Fibroblast of villous mesenchyme (primary cell): ENCODE results near the gene ATP11C. TPM values are rescaled to one million over a fixed set of nuclear protein-coding genes. Genes with fewer than 3 reads are reported as not detected.
"Not testable (repeated sequence)": the region's sequence is repeated elsewhere in the genome, so short reads cannot be mapped to it uniquely, and the experiment has no call there.

Source experiments
- DNase-seq: peaks from one replicate; pipeline ENCODE4 v3.0.0-alpha.2; 2010; ENCODE audit warnings: low read depth
- H3K4me3 ChIP-seq: 2 replicates; pipeline ENCODE4 v1.5.1; 2011; ENCODE audit warnings: low read depth, mild to moderate bottlenecking, low read length
- small RNA-seq: library from RNA; depleted of rRNA; stranded (forward); fragments of <200 nt; gene quantifications from one replicate; pipeline ENCODE3, GENCODE V24; 2012
- total RNA-seq: library from RNA; depleted of rRNA; stranded (reverse); fragments of >200 nt; gene quantifications from 2 replicates; pipeline ENCODE4 v1.2.3, GENCODE V29; 2012
- TF ChIP-seq, protein P1 (sequence below): IDR thresholded peaks from 2 replicates; pipeline ENCODE4 v1.5.1; 2012; ENCODE audit warnings: low read depth, mild to moderate bottlenecking, low read length; ENCODE audit not compliant: insufficient read depth

ATP11C gene
- total RNA-seq, 1 donor: 81.6 TPM

DNA sequence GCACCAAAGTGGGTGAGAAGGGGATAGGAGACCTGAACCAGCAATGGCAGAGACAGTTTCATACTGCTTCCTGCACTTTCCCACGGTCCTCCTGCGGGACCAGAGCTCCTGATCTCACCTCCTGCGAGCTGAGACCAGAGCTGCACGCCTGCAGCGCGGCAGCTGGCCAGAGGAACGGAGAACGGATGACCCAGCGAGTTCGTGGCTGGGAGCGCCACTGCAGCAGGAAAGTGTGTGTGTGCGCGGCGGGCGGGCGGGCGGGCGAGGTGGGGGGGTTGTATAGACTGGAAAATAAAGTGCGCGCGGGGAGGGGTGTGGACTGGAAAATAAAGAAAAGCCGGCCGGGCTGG, 241.4 kb downstream of the ATP11C start:
- TF ChIP-seq, protein P1, sequence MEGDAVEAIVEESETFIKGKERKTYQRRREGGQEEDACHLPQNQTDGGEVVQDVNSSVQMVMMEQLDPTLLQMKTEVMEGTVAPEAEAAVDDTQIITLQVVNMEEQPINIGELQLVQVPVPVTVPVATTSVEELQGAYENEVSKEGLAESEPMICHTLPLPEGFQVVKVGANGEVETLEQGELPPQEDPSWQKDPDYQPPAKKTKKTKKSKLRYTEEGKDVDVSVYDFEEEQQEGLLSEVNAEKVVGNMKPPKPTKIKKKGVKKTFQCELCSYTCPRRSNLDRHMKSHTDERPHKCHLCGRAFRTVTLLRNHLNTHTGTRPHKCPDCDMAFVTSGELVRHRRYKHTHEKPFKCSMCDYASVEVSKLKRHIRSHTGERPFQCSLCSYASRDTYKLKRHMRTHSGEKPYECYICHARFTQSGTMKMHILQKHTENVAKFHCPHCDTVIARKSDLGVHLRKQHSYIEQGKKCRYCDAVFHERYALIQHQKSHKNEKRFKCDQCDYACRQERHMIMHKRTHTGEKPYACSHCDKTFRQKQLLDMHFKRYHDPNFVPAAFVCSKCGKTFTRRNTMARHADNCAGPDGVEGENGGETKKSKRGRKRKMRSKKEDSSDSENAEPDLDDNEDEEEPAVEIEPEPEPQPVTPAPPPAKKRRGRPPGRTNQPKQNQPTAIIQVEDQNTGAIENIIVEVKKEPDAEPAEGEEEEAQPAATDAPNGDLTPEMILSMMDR: no peak
- H3K4me3 ChIP-seq: peak overlapping the region; percentile 21
- no peak for DNase-seq

DNA sequence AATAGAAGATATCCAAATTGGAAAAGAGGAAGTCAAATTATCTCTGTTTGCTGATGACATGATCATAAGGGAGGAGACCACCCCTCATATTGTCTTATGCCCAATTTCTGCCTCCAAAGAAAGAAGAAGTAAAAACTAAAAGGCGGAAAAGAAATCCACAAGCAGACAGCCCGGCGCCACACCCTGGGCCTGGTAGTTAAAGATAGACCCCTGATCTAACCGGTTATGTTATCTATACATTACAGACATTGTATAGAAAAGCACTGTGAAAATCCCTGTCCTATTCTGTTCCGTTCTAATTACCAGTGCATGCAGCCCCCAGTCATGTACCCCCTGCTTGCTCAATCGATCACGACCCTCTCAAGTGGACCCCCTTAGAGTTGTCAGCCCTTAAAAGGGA, 247.7 kb downstream of the ATP11C start:
- DNase-seq, H3K4me3 ChIP-seq: not testable (repeated sequence)

DNA sequence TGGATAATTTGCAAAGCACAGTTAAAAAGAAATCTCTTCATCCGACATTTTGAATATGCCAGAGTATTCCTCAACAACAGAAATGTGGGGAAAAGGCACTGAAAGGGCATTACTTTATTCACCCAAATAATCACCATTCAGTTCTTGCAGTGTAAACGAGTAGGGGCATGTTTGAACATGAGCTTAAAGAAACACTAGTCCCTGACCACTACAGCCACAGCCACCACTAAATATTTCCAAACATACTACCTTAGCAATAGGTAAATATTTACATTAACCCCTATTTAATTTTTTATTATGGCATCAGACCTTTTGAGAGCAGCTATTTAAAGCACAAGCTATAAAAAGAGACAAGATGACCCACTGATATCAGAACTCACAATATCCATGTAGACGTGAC, 252.5 kb downstream of the ATP11C start:
- DNase-seq: no peak
- TF ChIP-seq, protein P1: no peak
- H3K4me3 ChIP-seq: no peak overlapping the region

Small RNA genes lying within 50 kb of the gene (small RNA-seq; reads per million reads assigned to genes)
- gene MIR505: 41.0 reads per million, percentile 95 among the genes with 10 or more reads in this experiment
- gene RF00425: not detected
- gene RF01210: not detected
- gene RNU6ATAC23P: not detected

Other genes with a start within 250 kb of the ATP11C start
- gene MCF2, start 224.9 kb downstream of the ATP11C start, total RNA-seq: under 0.01 TPM in 2 replicates
- not detected in 2 replicates for gene CXorf66, start 32.5 kb upstream of the ATP11C start, total RNA-seq